Osteocyte (in vitro differentiated cells): ENCODE results near the gene PTPRJ. TPM values are rescaled to one million over a fixed set of nuclear protein-coding genes. Genes with fewer than 3 reads are reported as not detected.
"Not testable (repeated sequence)": the region's sequence is repeated elsewhere in the genome, so short reads cannot be mapped to it uniquely, and the experiment has no call there.

Source experiments
- DNase-seq: peaks from one replicate; pipeline ENCODE4 v3.0.0; 2021; ENCODE audit warnings: mixed read lengths; ENCODE audit not compliant: unreplicated experiment; ENCODE audit errors: extremely low spot score
- H3K27ac Mint-ChIP-seq: one replicate; pipeline ENCODE4 v1.8.0; 2021; ENCODE audit warnings: mild to moderate bottlenecking, mixed read lengths; ENCODE audit not compliant: unreplicated experiment
- H3K27me3 Mint-ChIP-seq: one replicate; pipeline ENCODE4 v1.8.0; 2021; ENCODE audit warnings: mixed read lengths; ENCODE audit not compliant: unreplicated experiment
- H3K36me3 Mint-ChIP-seq: one replicate; pipeline ENCODE4 v1.8.0; 2021; ENCODE audit warnings: mixed read lengths; ENCODE audit not compliant: unreplicated experiment
- H3K4me1 Mint-ChIP-seq: one replicate; pipeline ENCODE4 v1.8.0; 2021; ENCODE audit warnings: mixed read lengths; ENCODE audit not compliant: unreplicated experiment
- H3K4me3 Mint-ChIP-seq: one replicate; pipeline ENCODE4 v1.8.0; 2021; ENCODE audit warnings: mild to moderate bottlenecking, moderate library complexity, mixed read lengths; ENCODE audit not compliant: unreplicated experiment
- H3K9me3 Mint-ChIP-seq: one replicate; pipeline ENCODE4 v1.8.0; 2021; ENCODE audit warnings: mixed read lengths; ENCODE audit not compliant: unreplicated experiment
- total RNA-seq: library from RNA; stranded (reverse); gene quantifications from 2 replicates; pipeline ENCODE4 v1.2.1, GENCODE V29; 2021
- TF ChIP-seq, protein P1 (sequence below): fragments of 200-600 bp; sonication (generic); IDR thresholded peaks from 2 replicates; pipeline ENCODE4 v1.5.0; 2021; ENCODE audit warnings: antibody characterized with exemption, mild to moderate bottlenecking, moderate library complexity

Gene PTPRJ
- total RNA-seq, 1 donor from 2014 or later = 16.6 TPM

DNA sequence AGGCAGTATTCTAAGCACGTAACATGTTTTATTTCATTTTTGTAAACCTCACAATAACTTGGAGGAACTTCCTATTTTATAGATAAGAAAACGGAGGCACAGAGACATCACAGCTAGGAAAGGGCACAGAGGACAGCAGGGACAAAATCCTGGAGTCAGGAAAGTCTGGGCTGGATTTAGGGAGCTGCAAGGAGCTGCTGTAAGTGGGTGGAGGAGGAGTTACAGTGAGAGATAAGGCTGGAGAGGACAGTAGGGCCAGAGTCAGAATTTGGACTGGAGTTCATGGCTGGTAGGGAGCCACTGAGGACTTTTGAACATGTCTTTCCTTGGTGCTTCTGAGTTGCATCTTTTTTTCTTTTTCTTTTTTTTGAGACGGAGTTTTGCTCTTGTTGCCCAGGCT is 32.2 kb upstream of the PTPRJ start:
- H3K4me1 Mint-ChIP-seq = peaks cover 27% of the 10 kb centered on the region
- no peak for DNase-seq
- no peak overlapping the region for H3K4me3 Mint-ChIP-seq
- no peaks in the 10 kb centered on the region for H3K27me3 Mint-ChIP-seq
- TF ChIP-seq, protein P1, sequence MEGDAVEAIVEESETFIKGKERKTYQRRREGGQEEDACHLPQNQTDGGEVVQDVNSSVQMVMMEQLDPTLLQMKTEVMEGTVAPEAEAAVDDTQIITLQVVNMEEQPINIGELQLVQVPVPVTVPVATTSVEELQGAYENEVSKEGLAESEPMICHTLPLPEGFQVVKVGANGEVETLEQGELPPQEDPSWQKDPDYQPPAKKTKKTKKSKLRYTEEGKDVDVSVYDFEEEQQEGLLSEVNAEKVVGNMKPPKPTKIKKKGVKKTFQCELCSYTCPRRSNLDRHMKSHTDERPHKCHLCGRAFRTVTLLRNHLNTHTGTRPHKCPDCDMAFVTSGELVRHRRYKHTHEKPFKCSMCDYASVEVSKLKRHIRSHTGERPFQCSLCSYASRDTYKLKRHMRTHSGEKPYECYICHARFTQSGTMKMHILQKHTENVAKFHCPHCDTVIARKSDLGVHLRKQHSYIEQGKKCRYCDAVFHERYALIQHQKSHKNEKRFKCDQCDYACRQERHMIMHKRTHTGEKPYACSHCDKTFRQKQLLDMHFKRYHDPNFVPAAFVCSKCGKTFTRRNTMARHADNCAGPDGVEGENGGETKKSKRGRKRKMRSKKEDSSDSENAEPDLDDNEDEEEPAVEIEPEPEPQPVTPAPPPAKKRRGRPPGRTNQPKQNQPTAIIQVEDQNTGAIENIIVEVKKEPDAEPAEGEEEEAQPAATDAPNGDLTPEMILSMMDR = no peak
- no peaks in the 10 kb centered on the region for H3K36me3 Mint-ChIP-seq
- no peaks in the 10 kb centered on the region for H3K9me3 Mint-ChIP-seq
- peak overlapping the region; percentile 36 for H3K27ac Mint-ChIP-seq

DNA sequence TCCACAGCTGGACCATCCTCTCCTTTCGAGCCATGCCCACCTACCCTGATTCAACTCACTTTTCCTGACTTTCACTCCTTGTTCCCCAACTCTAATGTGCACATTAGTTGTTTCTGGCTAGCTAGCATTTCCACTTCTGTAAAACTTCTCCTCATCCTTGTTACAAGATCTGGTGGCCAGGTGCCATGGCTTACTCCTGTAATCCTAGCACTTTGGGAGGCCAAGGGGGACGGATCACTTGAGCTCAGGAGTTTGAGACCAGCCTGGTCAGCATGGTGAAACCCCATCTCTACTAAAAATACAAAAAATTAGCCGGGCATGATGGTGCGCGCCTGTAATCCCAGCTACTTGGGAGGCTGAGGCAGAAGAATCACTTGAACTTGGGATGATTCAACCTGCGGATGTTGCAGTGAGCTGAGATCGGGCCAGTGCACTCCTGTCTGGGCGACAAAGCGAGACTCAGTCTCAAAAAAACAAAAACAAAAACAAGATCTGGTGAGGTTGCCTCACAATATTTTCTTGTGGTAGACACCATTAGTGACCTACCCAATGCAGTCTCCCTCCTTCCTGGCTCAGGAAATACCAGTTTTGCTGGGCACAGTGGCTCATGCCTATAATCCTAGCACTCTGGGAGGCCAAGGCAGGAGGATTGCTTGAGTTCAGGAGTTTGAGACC is 31.2 kb upstream of the PTPRJ start:
- H3K27me3 Mint-ChIP-seq, H3K9me3 Mint-ChIP-seq, H3K36me3 Mint-ChIP-seq, DNase-seq, H3K4me3 Mint-ChIP-seq: not testable (repeated sequence)
- Mint-ChIP-seq H3K27ac (peak overlapping the region; percentile 35), H3K4me1 (peaks cover 27% of the 10 kb centered on the region)

DNA sequence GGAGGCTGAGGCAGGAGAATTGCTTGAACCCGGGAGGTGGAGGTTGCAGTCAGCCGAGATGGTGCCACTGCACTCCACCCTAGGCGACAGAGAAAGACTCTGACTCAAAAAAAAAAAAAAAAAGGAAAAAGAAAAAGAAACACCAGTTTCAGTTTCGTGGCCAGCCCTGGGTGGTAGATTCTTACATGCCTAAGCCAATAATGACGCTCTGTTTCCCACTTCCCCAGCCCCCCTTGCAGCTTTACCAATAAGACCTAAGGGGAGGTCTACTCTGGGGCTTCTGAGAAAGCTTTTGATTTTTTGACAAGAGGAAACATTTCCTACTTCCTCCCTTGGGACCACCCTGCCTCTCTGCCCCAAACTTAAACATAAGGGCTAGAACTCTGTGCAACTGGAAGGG is 30.0 kb upstream of the PTPRJ start:
- H3K4me1 Mint-ChIP-seq = peaks cover 23% of the 10 kb centered on the region
- peak overlapping the region; percentile 40 for H3K4me3 Mint-ChIP-seq
- H3K9me3 Mint-ChIP-seq = no peaks in the 10 kb centered on the region
- TF ChIP-seq, protein P1 = no peak
- peak overlapping the region; percentile 74 for H3K27ac Mint-ChIP-seq
- no peaks in the 10 kb centered on the region for H3K36me3 Mint-ChIP-seq
- H3K27me3 Mint-ChIP-seq = no peaks in the 10 kb centered on the region
- no peak for DNase-seq

DNA sequence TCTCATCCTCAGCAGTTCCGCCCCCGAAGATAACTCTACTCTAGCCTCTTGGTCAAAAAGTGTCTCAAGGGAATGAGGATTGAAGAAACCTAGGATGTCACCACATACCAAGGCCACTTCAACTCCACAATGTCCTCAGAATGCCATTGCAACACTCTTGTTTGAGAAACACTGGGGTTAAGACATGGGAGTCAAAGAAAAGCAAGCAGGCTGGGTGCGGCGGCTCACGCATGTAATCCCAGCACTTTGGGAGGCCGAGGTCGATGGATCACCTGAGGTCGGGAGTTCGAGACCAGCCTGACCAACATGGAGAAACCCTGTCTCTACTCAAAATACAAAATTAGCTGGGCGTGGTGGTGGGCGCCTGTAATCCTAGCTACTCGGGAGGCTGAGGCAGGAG is 28.9 kb upstream of the PTPRJ start:
- DNase-seq, H3K27me3 Mint-ChIP-seq, H3K9me3 Mint-ChIP-seq, H3K36me3 Mint-ChIP-seq, H3K4me3 Mint-ChIP-seq: not testable (repeated sequence)
- Mint-ChIP-seq H3K27ac (peak overlapping the region; percentile 20), H3K4me1 (peaks cover 21% of the 10 kb centered on the region)

DNA sequence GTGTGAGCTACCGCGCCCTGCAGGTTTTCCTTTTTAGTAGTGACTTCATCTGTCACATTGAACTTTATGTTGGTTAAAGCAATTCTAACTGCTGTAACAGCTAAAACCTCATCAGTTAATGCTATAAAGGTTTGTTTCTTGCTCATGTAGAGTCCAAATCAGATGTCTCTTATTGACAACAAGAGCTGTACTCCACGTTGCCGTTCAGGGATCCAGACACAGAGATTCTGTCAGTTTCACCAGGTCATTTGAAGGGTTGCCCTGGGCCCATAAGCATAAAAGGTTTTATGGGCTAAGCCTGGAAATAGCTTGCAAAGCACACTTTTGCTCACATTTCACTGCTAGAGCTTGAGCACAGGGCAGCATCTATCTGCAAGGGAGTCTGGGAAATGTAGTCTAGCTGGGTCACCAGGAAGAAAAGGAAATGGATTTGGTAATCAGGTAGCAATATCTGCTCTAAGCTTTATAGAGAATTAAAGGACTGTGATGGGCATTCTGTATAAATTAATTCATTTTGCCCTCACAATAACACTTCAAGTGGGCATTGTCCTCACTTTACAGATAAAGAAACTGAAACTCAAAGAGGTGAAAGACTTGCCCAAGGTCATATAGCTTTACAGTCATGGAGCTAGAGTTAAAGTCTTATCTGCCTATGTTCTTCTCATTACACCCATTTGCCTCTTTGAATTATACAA is 25.2 kb upstream of the PTPRJ start:
- Mint-ChIP-seq H3K36me3 (no peaks in the 10 kb centered on the region), H3K4me3 (no peak overlapping the region), H3K4me1 (peaks cover 7% of the 10 kb centered on the region), H3K27me3 (no peaks in the 10 kb centered on the region), H3K9me3 (no peaks in the 10 kb centered on the region), H3K27ac (no peak overlapping the region)
- TF ChIP-seq, protein P1 = no peak
- no peak for DNase-seq

DNA sequence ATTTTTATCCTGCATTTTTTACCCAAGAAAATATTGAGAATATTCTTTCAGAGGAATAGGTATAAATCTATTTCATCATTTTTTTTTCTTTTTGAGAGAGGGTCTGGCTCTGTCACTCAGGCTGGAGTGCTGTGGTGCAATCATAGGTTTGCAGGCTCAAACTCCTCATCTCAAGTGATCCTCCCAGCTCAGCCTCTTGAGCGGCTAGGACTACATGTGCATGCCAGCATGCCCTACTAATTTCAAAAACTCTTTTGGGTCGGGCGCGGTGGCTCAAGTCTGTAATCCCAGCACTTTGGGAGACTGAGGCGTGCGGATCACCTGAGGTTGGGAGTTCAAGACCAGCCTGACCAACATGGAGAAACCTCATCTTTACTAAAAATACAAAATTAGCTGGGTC is 20.3 kb upstream of the PTPRJ start:
- no peak overlapping the region for H3K4me3 Mint-ChIP-seq
- H3K9me3 Mint-ChIP-seq = no peaks in the 10 kb centered on the region
- TF ChIP-seq, protein P1 = no peak
- H3K27me3 Mint-ChIP-seq = no peaks in the 10 kb centered on the region
- peaks cover 1% of the 10 kb centered on the region for H3K4me1 Mint-ChIP-seq
- H3K36me3 Mint-ChIP-seq = no peaks in the 10 kb centered on the region
- H3K27ac Mint-ChIP-seq = no peak overlapping the region
- no peak for DNase-seq
